Brain microvascular endothelial cell (primary cell): ENCODE data around the gene UTP11.
"Not testable (repeated sequence)": the region's sequence is repeated elsewhere in the genome, so short reads cannot be mapped to it uniquely, and the experiment has no call there.

Experiments used
- DNase-seq: peaks from one replicate; pipeline ENCODE4 v3.0.0-alpha.2; 2020
- H3K27ac ChIP-seq: fragments of 250-450 bp; sonication (Bioruptor Pico); 2 replicates; pipeline ENCODE4 v1.5.1; 2020; ENCODE audit warnings: mild to moderate bottlenecking, moderate library complexity
- H3K27me3 ChIP-seq: fragments of 250-450 bp; sonication (Bioruptor Pico); replicated peaks from 2 replicates; pipeline ENCODE4 v1.5.1; 2020; ENCODE audit warnings: mild to moderate bottlenecking
- H3K36me3 ChIP-seq: fragments of 250-450 bp; sonication (Bioruptor Pico); replicated peaks from 2 replicates; pipeline ENCODE4 v1.5.1; 2020; ENCODE audit warnings: mild to moderate bottlenecking
- H3K4me3 ChIP-seq: 2 replicates; pipeline ENCODE4 v1.5.1; 2011; ENCODE audit warnings: low read depth, mild to moderate bottlenecking, control low read depth, low read length, moderate library complexity
- CTCF ChIP-seq: IDR thresholded peaks from 2 replicates; pipeline ENCODE4 v1.5.1; 2011; ENCODE audit warnings: low read depth, mild to moderate bottlenecking, moderate library complexity, low read length, control low read depth, inconsistent platforms; ENCODE audit errors: missing control alignments
- in situ Hi-C: cut with HindIII; loops from 2 replicates; pipeline ENCODE4 v1.10.0; 2017; ENCODE audit warnings: low sequenced_read_pairs, low pct_ligation_motif_present

The UTP11 gene, protein sequence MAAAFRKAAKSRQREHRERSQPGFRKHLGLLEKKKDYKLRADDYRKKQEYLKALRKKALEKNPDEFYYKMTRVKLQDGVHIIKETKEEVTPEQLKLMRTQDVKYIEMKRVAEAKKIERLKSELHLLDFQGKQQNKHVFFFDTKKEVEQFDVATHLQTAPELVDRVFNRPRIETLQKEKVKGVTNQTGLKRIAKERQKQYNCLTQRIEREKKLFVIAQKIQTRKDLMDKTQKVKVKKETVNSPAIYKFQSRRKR

GRCh38 chr1:38012363-38013226 lies at the start of gene UTP11:
UTP11 (plus strand) TSS chr1:38012734; CDS start chr1:38012803, 69 bp downstream.
- in situ Hi-C loops = no loop called here
- H3K27ac ChIP-seq = peak within 1 kb of the TSS; percentile 94
- TF ChIP-seq CTCF = no peak

GRCh38 chr1:37964106-37964505 lies 48.4 kb upstream of the UTP11 start:
- H3K4me3 ChIP-seq, H3K27me3 ChIP-seq, in situ Hi-C loops, H3K27ac ChIP-seq, DNase-seq: not testable (repeated sequence)
- peaks cover 60% of the 10 kb centered on the region for H3K36me3 ChIP-seq

More at GRCh38 chr1:38012363-38013226, at the start of gene UTP11:
- H3K36me3 ChIP-seq = peaks cover 12% of the 10 kb centered on the region
- peak within 1 kb of the TSS; percentile 92 for H3K4me3 ChIP-seq
- H3K27me3 ChIP-seq = no peaks in the 10 kb centered on the region
- peak; percentile 99 for DNase-seq

- no peak overlapping the region for H3K27ac ChIP-seq
- no peak overlapping the region for H3K4me3 ChIP-seq
- peaks cover 58% of the 10 kb centered on the region for H3K36me3 ChIP-seq
- H3K27me3 ChIP-seq = no peaks in the 10 kb centered on the region
- no peak for DNase-seq
- in situ Hi-C loops = no loop called here
- TF ChIP-seq CTCF = no peak
These were observed 47.2 kb upstream of the UTP11 start for GRCh38 chr1:37965301-37965700.

DNA sequence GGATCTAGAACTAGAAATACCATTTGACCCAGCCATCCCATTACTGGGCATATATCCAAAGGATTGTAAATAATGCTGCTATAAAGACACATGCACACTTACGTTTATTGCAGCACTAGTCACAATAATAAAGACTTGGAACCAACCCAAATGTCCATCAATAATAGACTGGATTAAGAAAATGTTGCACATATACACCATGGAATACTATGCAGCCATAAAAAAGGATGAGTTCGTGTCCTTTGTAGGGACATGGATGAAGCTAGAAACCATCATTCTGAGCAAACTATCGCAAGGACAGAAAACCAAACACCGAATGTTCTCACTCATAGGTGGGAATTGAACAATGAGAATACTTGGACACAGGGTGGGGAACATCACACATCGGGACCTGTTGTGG lies 38.9 kb upstream of the UTP11 start:
- H3K36me3 ChIP-seq = peaks cover 76% of the 10 kb centered on the region
- in situ Hi-C loops, H3K27ac ChIP-seq, H3K4me3 ChIP-seq, DNase-seq, H3K27me3 ChIP-seq: not testable (repeated sequence)

- H3K4me3 ChIP-seq = no peak overlapping the region
- in situ Hi-C loops = no loop called here
- peaks cover 79% of the 10 kb centered on the region for H3K36me3 ChIP-seq
- H3K27ac ChIP-seq = no peak overlapping the region
- H3K27me3 ChIP-seq = no peaks in the 10 kb centered on the region
- TF ChIP-seq CTCF = no peak
- no peak for DNase-seq
These were observed 38.0 kb upstream of the UTP11 start for GRCh38 chr1:37974567-37974966.

GRCh38 chr1:37975083-37975482 lies 37.5 kb upstream of the UTP11 start:
- peaks cover 79% of the 10 kb centered on the region for H3K36me3 ChIP-seq
- H3K4me3 ChIP-seq, H3K27ac ChIP-seq, H3K27me3 ChIP-seq, in situ Hi-C loops: not testable (repeated sequence)
- peak; percentile 31 for DNase-seq
- TF ChIP-seq CTCF = peak; percentile 71
